RPMI8226 (cell line): ENCODE measurements around the gene LSM4.
A peak's percentile ranks its signal among the peaks of the same experiment; 100 is the strongest.

ENCODE experiments used
- DNase-seq: peaks from one replicate; pipeline ENCODE4 v3.0.0-alpha.2; 2015

Gene LSM4

GRCh38 chr19:18310118-18310909 lies 12.6 kb downstream of the LSM4 start:
- DNase-seq: no peak

DNA sequence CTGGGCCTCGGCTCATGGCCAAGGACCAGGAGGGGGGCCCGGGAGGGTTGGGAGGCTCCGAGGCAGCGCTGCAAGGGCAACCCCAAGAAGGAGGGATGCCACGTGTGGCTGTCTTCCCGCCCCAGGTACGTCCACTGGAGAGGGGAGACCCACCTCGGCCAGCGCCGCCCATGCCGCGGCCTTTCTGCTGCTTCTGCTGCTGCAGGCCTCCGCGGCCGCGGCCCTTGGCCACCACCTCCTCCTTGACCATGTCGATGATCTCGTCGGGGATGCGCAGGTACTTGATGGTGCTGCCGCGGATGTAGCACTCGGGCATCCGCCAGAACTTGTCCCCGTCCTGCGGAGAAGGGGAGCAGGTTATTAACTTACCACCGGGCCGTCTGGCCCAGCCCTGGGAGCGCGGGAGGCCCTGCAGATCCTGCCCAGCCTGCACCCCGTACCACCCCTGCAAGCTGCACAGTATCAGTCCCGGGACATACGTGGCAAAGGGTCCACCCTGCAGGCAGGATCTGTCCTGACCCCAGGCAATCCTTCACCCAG lies 13.3 kb downstream of the LSM4 start:
- DNase-seq: no peak

GRCh38 chr19:18308948-18309325 lies 13.9 kb downstream of the LSM4 start:
- DNase-seq: no peak

DNA sequence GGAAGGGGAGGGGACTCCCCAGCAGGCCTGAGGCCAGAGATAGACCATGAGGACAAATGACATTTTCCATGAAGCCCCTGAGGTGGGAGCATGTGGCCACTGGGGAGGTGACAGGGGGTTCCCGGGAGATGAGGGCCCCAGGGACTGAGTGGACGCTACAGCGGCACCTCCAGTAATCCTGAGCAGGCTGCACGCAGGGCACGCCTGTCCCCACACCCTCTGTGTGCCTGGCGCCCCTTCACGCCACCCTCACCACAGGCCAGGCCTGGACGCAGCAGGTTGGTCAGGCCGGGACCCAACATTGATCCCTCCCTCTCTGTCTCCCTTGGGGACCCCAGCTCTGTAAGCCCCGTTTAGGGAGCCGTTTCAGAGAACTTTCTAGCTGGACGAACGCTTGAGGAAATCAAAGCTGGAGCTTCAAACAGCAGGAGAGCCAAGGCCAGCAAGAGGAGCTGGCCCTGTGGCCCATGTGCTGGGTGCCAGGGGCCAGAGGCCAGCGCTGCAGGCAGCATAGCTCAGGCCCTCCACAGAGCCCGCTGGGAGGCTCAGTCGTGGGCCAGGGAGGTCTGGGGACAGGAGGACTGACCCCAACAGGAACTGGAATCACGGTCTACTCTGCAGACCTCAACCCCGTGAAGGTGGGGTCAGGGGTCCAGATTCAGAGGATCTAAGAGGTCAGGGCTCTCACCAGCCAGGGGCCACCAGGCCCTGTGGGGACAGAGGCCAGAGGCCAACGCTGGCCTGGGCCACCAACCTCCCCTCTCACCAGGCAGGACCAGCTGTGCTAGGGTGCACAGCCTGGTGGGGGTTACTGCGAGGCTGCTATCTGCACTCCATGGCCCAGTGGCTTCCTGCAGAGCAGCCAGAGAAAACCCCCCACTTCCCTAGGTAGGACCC lies 14.6 kb downstream of the LSM4 start:
- DNase-seq: no peak

DNA sequence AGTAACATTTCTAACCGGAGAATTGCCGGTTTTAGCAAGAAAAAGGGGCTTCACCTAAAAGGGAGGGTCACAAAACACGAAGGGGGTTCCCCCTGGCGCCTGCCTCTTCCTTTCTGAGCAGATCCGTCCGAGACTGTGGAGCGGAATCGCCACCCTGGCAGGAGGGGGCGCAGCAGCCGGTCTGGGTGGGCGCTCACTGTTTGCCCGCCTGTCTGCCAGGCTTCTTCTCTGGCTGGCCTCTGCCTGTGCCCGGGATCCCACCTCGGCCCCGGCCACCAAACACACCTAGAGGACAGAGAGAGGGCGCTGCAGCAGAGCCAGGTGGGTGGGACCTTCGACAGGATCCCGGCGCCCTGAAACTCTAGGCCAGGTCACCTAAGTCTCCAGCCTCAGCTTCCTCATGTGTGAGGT lies 15.6 kb downstream of the LSM4 start:
- DNase-seq: no peak

GRCh38 chr19:18306888-18307260 lies 16.0 kb downstream of the LSM4 start:
- no peak for DNase-seq

DNA sequence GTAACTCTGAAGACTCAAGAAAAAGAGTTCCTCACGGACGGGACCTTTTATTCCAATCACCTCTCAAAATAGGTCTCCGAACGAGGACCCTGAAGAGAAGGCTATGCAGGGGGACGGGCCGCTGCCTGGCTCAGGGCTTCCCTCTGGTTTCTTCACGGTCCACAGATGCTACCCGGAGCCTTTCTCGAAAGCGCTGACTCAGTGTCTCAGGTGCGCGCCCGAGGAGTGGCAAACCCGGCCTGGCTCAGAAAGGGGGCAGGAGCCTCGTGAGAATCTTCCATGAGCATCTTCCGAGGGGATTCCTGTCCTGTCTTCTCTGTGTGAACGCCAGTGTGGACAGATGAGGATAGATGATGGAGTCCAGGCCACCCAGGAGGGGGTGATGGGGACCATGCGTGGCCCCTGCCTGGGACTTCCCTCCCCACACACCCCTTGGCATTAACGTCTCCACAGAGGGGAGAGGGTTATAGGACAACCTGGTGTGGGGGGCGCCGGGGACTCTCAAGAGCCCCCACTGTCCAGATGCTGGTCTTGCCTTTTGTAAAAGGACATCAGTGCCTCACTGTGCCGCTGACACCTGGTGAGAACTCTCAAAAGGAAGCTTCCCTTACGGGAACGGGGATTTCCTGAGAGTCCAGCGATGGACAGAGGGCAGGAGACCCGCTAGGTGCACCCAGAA lies 16.5 kb downstream of the LSM4 start:
- peak; percentile 48 for DNase-seq

GRCh38 chr19:18304458-18305310 lies 18.2 kb downstream of the LSM4 start:
- peak; percentile 81 for DNase-seq

DNA sequence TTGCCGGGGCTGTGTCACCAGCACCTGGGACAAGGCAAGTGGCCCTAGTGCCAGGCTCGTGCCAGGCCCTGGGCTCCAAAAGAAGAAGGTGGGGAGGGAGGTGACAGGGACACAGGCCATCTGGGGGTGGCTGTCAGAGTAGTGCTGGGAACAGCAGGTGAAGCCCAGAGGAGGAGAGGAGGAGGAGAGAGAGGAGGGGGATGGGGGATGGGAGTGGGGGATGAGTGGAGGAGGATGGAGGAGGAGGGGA lies 18.7 kb downstream of the LSM4 start:
- DNase-seq: peak; percentile 50

DNA sequence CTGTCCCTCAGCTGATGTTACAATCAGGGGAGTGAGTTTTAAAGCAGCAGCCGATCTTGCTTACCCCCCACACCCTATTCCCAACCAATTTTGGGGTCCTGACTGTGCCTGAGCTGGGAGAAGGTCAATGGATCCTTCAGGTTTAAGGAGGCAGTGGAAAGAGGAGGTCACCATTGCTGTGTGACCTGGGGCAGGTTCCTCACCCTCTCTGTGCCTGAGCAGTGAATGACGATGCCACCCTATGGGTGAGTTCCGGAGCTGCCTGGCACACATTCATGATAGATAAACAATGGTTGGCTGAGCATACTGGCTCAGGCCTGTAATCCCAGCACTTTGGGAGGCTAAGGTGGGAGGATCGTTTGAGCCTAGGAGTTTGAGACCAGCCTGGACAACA lies 21.2 kb downstream of the LSM4 start:
- DNase-seq: no peak

DNA sequence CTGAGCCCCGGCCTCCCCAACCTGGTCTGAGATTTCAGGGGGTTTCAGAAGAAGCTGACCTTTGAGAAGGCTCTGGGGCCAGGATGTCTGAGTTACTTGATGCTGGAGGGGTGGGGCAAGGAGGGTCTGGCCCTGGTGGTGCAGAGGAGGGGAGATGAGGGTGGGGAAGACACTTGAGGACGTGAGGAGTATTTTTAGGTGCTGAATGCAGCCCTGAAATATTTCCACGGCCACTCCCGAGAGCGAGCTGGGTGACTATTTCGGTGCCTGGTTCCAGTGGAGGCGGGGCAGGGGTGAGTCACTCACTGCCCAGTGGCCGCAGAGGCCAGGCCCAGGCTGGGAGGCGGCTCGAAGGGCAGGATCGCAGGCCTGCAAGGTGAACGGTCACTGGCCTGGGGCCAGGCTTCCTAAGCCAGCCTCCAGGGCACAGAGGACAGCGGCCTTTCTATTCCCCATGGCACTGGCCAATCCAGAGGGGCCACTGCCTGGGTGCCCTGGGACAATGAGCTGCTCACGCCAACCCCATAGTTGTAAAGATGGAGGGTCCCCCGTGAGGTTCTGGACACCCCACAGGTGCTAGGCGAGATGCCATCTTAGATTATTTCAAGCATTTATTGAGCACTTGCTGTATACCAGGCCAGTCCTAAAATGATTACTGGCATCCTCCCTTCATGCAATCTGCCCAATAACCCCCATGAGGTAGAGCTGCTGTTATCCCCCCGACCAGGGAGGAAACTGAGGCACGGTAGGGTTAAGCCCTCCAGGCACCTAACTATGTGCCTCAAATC lies 21.8 kb downstream of the LSM4 start:
- DNase-seq: no peak

- DNase-seq: no peak
Measured at GRCh38 chr19:18299654-18300053, 23.2 kb downstream of the LSM4 start.

GRCh38 chr19:18298601-18299000 lies 24.3 kb downstream of the LSM4 start:
- DNase-seq: no peak

DNA sequence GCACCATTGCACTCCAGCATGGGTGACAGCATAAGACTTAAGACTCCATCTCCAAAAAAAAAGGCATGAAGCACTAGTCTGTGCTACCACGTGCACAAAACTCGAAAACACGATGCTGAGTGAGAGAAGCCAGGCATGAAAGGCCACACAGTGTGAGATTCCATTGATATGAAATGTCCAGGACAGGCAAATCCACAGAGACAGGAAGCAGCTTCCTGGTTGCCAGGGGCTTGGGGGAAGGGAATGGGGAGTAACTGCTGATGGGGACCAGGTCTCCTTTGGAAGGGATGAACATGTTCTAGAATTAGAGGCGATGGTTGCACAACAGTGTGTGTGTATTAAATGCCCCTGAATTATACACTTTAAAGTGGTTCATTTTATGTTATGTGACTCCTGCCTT lies 25.6 kb downstream of the LSM4 start:
- DNase-seq: no peak

GRCh38 chr19:18295034-18295451 lies 27.8 kb downstream of the LSM4 start:
- no peak for DNase-seq

DNA sequence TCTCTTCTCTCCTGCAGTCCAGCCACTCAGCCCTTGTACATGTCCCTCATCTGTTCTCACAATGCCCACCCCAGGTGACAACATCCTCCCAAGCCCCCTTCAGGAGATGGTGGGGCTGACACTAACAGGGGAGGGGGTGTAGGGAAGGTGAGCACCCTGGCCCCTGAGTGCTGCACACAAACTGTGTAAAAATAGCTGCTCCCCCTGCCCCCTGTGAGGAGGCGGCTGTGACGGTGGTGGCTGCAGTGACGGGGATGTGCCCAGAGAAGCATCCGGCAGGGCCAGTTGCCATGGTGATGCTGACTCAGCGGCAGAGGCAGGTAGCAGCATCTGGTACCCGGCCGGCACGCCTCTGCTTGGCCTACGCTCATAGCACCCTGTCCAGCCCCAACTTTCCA lies 28.4 kb downstream of the LSM4 start:
- DNase-seq: peak; percentile 85

GRCh38 chr19:18293642-18294466 lies 29.0 kb downstream of the LSM4 start:
- DNase-seq: no peak

DNA sequence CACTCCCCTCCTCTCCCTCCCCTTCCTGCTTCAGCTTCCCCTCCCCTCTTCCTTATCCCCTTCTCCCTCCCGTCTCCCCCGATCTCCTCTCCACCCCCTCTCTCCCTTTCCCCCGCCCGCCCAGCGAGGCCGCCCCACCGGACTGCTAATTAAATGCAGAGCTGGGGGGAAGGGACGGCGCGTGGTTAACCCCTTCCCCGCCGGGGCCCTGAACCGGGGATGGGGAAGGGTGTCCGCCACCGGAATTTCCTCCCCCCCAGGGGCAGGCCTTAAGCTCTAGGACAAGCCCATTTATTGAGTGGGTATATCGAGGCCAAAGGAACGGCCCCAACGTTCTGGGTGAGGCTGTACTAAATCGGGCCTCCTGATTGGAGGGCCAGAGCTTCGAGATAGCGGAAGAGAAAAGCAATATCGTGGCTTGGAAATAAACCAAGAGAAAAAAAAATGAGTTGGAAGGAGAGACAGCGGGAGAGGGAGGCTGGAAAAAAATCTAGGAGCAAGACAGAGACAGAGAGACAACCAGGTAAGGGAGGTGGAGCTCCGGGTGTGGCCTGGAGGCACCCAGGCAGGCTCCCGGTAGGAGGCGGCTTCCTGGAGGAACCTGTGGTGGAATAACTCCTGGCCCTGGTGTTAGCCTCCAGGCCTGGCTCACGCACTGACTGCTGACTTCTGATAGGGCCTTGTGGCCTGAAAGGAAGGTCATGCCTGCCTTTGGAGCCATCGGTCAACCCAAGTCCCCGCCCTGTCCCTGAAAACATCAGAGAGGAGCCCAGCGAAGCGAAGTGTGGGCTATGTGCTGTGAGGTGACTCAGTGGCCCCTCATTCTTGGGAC lies 29.9 kb downstream of the LSM4 start:
- peak; percentile 46 for DNase-seq

GRCh38 chr19:18292462-18292809 lies 30.4 kb downstream of the LSM4 start:
- DNase-seq: no peak
